GM12878 (cell line): ENCODE results near the gene PCCA. TPM values are rescaled to one million over a fixed set of nuclear protein-coding genes. Genes with fewer than 3 reads are reported as not detected.

Experiments
- ATAC-seq: fragments of 200-7000 bp; cut with Tn5 transposase; 3 replicates; pipeline ENCODE4 v1.9.1; 2020; ENCODE audit warnings: mild to moderate bottlenecking, moderate library complexity
- BruUV-seq: library from RNA; stranded (reverse); fragments of 400-500 nt; replicated peaks from 2 replicates; lab custom pipeline; 2021; lab: Mats Ljungman, UMichigan
- CTCF ChIA-PET: fragments of 300-600 bp; sonication (Branson Sonifier 250); formaldehyde crosslinking; extraction: SDS; loops from one replicate; lab custom pipeline; 2021; ENCODE audit warnings: inconsistent platforms; lab: Yijun Ruan, JAX
- POLR2A ChIA-PET: fragments of 350-600 bp; formaldehyde crosslinking; extraction: SDS; loops from one replicate; lab custom pipeline; 2021; ENCODE audit warnings: inconsistent platforms; lab: Charles Lee
- RAD21 ChIA-PET: fragments of 300-600 bp; sonication (Branson Sonifier 250); formaldehyde crosslinking; loops from one replicate; lab custom pipeline; 2023; ENCODE audit warnings: antibody characterized with exemption; ENCODE audit not compliant: unreplicated experiment; lab: Charles Lee
- SMC1A ChIA-PET: fragments of 300-600 bp; sonication (Branson Sonifier 250); formaldehyde crosslinking; loops from one replicate; lab custom pipeline; 2023; ENCODE audit not compliant: unreplicated experiment, uncharacterized antibody; lab: Charles Lee
- DNase-seq: peaks from one replicate; pipeline ENCODE4 v3.0.0-alpha.2; 2011; ENCODE audit warnings: low read depth, low spot score
- FAIRE-seq: peaks from 3 replicates; lab custom pipeline; 2011; peaks lifted over from hg19 to GRCh38; lab: Jason Lieb, UNC
- H2AFZ ChIP-seq: 2 replicates; pipeline ENCODE4 v1.6.0; 2011; ENCODE audit warnings: low read depth, low read length, control low read depth; ENCODE audit not compliant: control insufficient read depth
- H3K27ac ChIP-seq: 2 replicates; pipeline ENCODE4 v1.5.1; 2011; ENCODE audit warnings: control low read depth; ENCODE audit not compliant: control insufficient read depth, insufficient read depth
- H3K27me3 ChIP-seq, 2 experiments: replicated peaks in 1 of 2; 2 replicates each; pipeline versions ENCODE4 v1.6.0 to v1.6.1; 2011; ENCODE audit warnings: low read length in 1 of 2; ENCODE audit not compliant: control insufficient read depth in 2 of 2, insufficient read depth in 2 of 2
- H3K36me3 ChIP-seq, 2 experiments: 2 replicates each; pipeline ENCODE4 v1.5.1; 2011; ENCODE audit warnings: low read length in 1 of 2; ENCODE audit not compliant: control insufficient read depth in 2 of 2, insufficient read depth in 2 of 2
- H3K4me1 ChIP-seq: 2 replicates; pipeline ENCODE4 v1.6.1; 2011; ENCODE audit warnings: mild to moderate bottlenecking, low read length, moderate library complexity, mixed read lengths; ENCODE audit not compliant: control insufficient read depth, insufficient read depth
- H3K4me2 ChIP-seq: 2 replicates; pipeline ENCODE4 v1.6.0; 2011; ENCODE audit warnings: control low read depth; ENCODE audit not compliant: control insufficient read depth, insufficient read depth
- H3K4me3 ChIP-seq: fragments of 200-600 bp; sonication (generic); 2 replicates; pipeline ENCODE4 v1.5.1; 2016
- H3K79me2 ChIP-seq: 2 replicates; pipeline ENCODE4 v1.6.0; 2011; ENCODE audit warnings: low read length; ENCODE audit not compliant: control insufficient read depth, insufficient read depth
- H3K9ac ChIP-seq: 2 replicates; pipeline ENCODE4 v1.8.0; 2011; ENCODE audit warnings: low read length, control low read depth, mixed read lengths; ENCODE audit not compliant: control insufficient read depth, insufficient read depth
- H3K9me3 ChIP-seq: replicated peaks from 3 replicates; pipeline ENCODE4 v1.5.1; 2011; ENCODE audit warnings: mild to moderate bottlenecking, low read length; ENCODE audit not compliant: control insufficient read depth, insufficient read depth
- H4K20me1 ChIP-seq: 2 replicates; pipeline ENCODE4 v1.6.0; 2011; ENCODE audit not compliant: control insufficient read depth, insufficient read depth
- ATF2 ChIP-seq: IDR thresholded peaks from 2 replicates; pipeline ENCODE4 v1.6.1; 2012; ENCODE audit warnings: low read length, inconsistent platforms
- BCL11A ChIP-seq: IDR thresholded peaks from 2 replicates; pipeline ENCODE4 v1.6.1; 2011; ENCODE audit warnings: low read depth, low read length
- BCL3 ChIP-seq: IDR thresholded peaks from 2 replicates; pipeline ENCODE4 v1.6.1; 2011; ENCODE audit warnings: borderline replicate concordance, low read depth, mild to moderate bottlenecking, moderate library complexity, low read length; ENCODE audit not compliant: insufficient read depth, poor library complexity, severe bottlenecking
- CBFB ChIP-seq: IDR thresholded peaks from 2 replicates; pipeline ENCODE4 v1.6.1; 2016; ENCODE audit warnings: antibody characterized with exemption, low read depth
- CREM ChIP-seq: IDR thresholded peaks from 2 replicates; pipeline ENCODE4 v1.6.1; 2014; ENCODE audit warnings: antibody characterized with exemption, low read depth
- ETV6 ChIP-seq, 2 experiments: fragments of 450-650 bp in 1 of 2; IDR thresholded peaks in 1 of 2; conservative IDR thresholded peaks in 1 of 2; 2 replicates each; pipeline ENCODE4 v1.6.1; 2014; ENCODE audit warnings: antibody characterized with exemption in 1 of 2, borderline replicate concordance in 1 of 2, low read depth in 1 of 2, mild to moderate bottlenecking in 1 of 2, moderate library complexity in 1 of 2
- FOXM1 ChIP-seq: IDR thresholded peaks from 2 replicates; pipeline ENCODE4 v1.6.1; 2012; ENCODE audit warnings: low read depth, mild to moderate bottlenecking, inconsistent platforms, low read length, moderate library complexity
- MAX ChIP-seq: IDR thresholded peaks from 2 replicates; pipeline ENCODE4 v1.6.1; 2012; ENCODE audit warnings: low read depth, low read length, improper control_type of control experiment
- MEF2A ChIP-seq: IDR thresholded peaks from 2 replicates; pipeline ENCODE4 v1.6.1; 2011; ENCODE audit warnings: low read depth, mild to moderate bottlenecking, low read length, moderate library complexity; ENCODE audit not compliant: insufficient read depth
- NFIC ChIP-seq: IDR thresholded peaks from 2 replicates; pipeline ENCODE4 v1.6.1; 2012; ENCODE audit warnings: low read depth, mild to moderate bottlenecking, inconsistent platforms, low read length, moderate library complexity
- NR2F1 ChIP-seq: fragments of 450-650 bp; conservative IDR thresholded peaks from 2 replicates; pipeline ENCODE4 v1.6.1; 2017; ENCODE audit warnings: mild to moderate bottlenecking
- RAD21 ChIP-seq: IDR thresholded peaks from 2 replicates; pipeline ENCODE4 v1.6.1; 2011; ENCODE audit warnings: mild to moderate bottlenecking, low read depth, low read length, moderate library complexity; ENCODE audit not compliant: insufficient read depth
- RUNX3 ChIP-seq: IDR thresholded peaks from 2 replicates; pipeline ENCODE4 v1.6.1; 2012; ENCODE audit warnings: low read length, inconsistent platforms
- SKIL ChIP-seq: fragments of 450-650 bp; IDR thresholded peaks from 2 replicates; pipeline ENCODE4 v1.6.1; 2017; ENCODE audit warnings: mild to moderate bottlenecking, low read depth, inconsistent platforms; ENCODE audit not compliant: poor library complexity, severe bottlenecking
- SUPT20H ChIP-seq: IDR thresholded peaks from 2 replicates; pipeline ENCODE4 v1.6.1; 2011; ENCODE audit warnings: low read depth, mild to moderate bottlenecking, low read length, moderate library complexity, borderline replicate concordance; ENCODE audit not compliant: control insufficient read depth
- USF1 ChIP-seq: IDR thresholded peaks from 2 replicates; pipeline ENCODE4 v1.6.1; 2011; ENCODE audit warnings: borderline replicate concordance, low read depth, mild to moderate bottlenecking, moderate library complexity, mixed read lengths, low read length; ENCODE audit not compliant: insufficient read depth; ENCODE audit errors: extremely low read length
- WGBS: methylation state at CpG from one replicate; pipeline ENCODE4 v1.1.6; 2016; ENCODE audit warnings: low lambda C conversion rate; ENCODE audit not compliant: insufficient replicate concordance, insufficient coverage; ENCODE audit errors: missing lambda C conversion rate; 5-methylcytosine and 5-hydroxymethylcytosine counted together
- in situ Hi-C: fragments of 300-500 bp; cut with MboI; formaldehyde crosslinking; loops from 9 replicates; pipeline ENCODE4 v1.14.3; 2018; ENCODE audit warnings: mixed read lengths
- intact Hi-C: fragments of 100-400 bp; cut with micrococcal nuclease; formaldehyde crosslinking; loops from one replicate; pipeline ENCODE4 v1.14.2; 2022; ENCODE audit not compliant: unreplicated experiment
- polyA plus RNA-seq, 11 experiments: library from polyadenylated mRNA; depleted of rRNA in 4 of 11; unstranded in 6 of 11; stranded (reverse) in 5 of 11; fragments of >200 nt; fragmentation: Nextera tagmentation in 4 of 11; fragmentation: Illumina TruSeq in 1 of 11; extraction: Ambion mirVana in 4 of 11; extraction: Trizol in 1 of 11; gene quantifications; 1 replicate in 1 of 11; 2 replicates in 10 of 11; pipeline versions ENCODE4 v1.2.1 to v1.2.3, GENCODE V29; 2011 to 2016; ENCODE audit warnings: inconsistent platforms in 2 of 11, missing spikeins in 2 of 11, low read depth in 1 of 11
- total RNA-seq, 4 experiments: library from RNA; depleted of rRNA in 3 of 4; stranded (reverse); fragments of >200 nt in 3 of 4; fragmentation: Illumina TruSeq in 1 of 4; extraction: Trizol in 1 of 4; gene quantifications; 2 replicates each; pipeline versions ENCODE4 v1.2.1 to v1.2.3, GENCODE V29; 2013 to 2021

PCCA gene
- total and polyA plus RNA-seq, 10 of the 15 experiments (the other 5 are each of a cell fraction or from before 2014, with no cell fraction given): 5.9 to 18.2 (median 12.4) TPM

GRCh38 chr13:100434010-100434763 lies 345.3 kb downstream of the PCCA start:
- ChIA-PET CTCF (no interaction called here), RAD21 (no interaction called here), SMC1A (no interaction called here), POLR2A (no interaction called here)
- Histone ChIP-seq H3K79me2 (no peaks in the 10 kb centered on the region), H3K9me3 (no peaks in the 10 kb centered on the region; the same call in 2 of the 3 replicates), H3K4me2 (peak overlapping the region; percentile 71), H3K9ac (no peak overlapping the region), H2AFZ (no peak overlapping the region), H4K20me1 (no peaks in the 10 kb centered on the region), H3K27ac (peak overlapping the region; percentile 37; the same call in 1 of the 2 replicates), H3K36me3 (no peaks in the 10 kb centered on the region), H3K4me1 (peaks cover 16% of the 10 kb centered on the region), H3K4me3 (no peak overlapping the region), H3K27me3 (no peaks in the 10 kb centered on the region)
- no TSS peak for BruUV-seq
- ATAC-seq (peak; percentile 66), FAIRE-seq (peak; percentile 94), DNase-seq (peak; percentile 44)
- intact Hi-C loops: no loop called here
- in situ Hi-C loops: no loop called here
- 53% methylated on average over 5 of the region's 5 CpGs for whole genome bisulfite sequencing
- TF ChIP-seq CBFB (no peak), BCL3 (peak; percentile 34), ETV6 (conservative IDR thresholded peaks at IDR 0.05 in 1 of 2, IDR thresholded peaks at IDR 0.05 in 1 of 2; ENCODE audit: borderline replicate concordance in 1 of 2, low read depth in 1 of 2) (peak in 1 of 2 experiments; percentile 83; a peak in 1 of 4 replicates), NFIC (peak; percentile 77; the same call in 1 of the 2 replicates), SKIL (peak; percentile 65), NR2F1 (peak; percentile 58), BCL11A (peak; percentile 20; the same call in 1 of the 2 replicates), FOXM1 (peak; percentile 50; the same call in 1 of the 2 replicates), SUPT20H (no peak), RUNX3 (peak; percentile 90), MAX (no peak), RAD21 (0 out of 2 replicates have a peak, but pooled peaks have one; percentile 3), USF1 (no peak), MEF2A (0 out of 2 replicates have a peak, but pooled peaks have one; percentile 33), CREM (0 out of 2 replicates have a peak, but pooled peaks have one; percentile 59), ATF2 (peak; percentile 72; the same call in 1 of the 2 replicates)
